Measurements from ENCODE around the gene MGMT. TPM values are rescaled to one million over a fixed set of nuclear protein-coding genes. Genes with fewer than 3 reads are reported as not detected.
A peak's percentile ranks its signal among the peaks of the same experiment; 100 is the strongest.

MGMT gene
- total RNA-seq, 1 donor from 2014 or later = 51.4 TPM

- no peak overlapping the region for H3K4me3 ChIP-seq (ENCODE audit: low read depth, low read length)
- no peak for TF ChIP-seq CTCF (conservative IDR thresholded peaks at IDR 0.05; ENCODE audit: low read depth, low read length)
- no peak for DNase-seq (ENCODE audit: low read depth)
These were observed 101.7 kb downstream of the MGMT start for GRCh38 chr10:129568583-129569344.

- H3K4me3 ChIP-seq (ENCODE audit: low read depth, low read length) = peak overlapping the region; percentile 26
- TF ChIP-seq CTCF (conservative IDR thresholded peaks at IDR 0.05; ENCODE audit: low read depth, low read length) = no peak
- DNase-seq (ENCODE audit: low read depth) = peak; percentile 44
These were observed 103.1 kb downstream of the MGMT start for GRCh38 chr10:129570185-129570584.

GRCh38 chr10:129579228-129579627 lies 112.2 kb downstream of the MGMT start:
- TF ChIP-seq CTCF (conservative IDR thresholded peaks at IDR 0.05; ENCODE audit: low read depth, low read length) = no peak
- DNase-seq (ENCODE audit: low read depth) = no peak
- no peak overlapping the region for H3K4me3 ChIP-seq (ENCODE audit: low read depth, low read length)

- DNase-seq (ENCODE audit: low read depth) = no peak
- no peak overlapping the region for H3K4me3 ChIP-seq (ENCODE audit: low read depth, low read length)
- TF ChIP-seq CTCF (conservative IDR thresholded peaks at IDR 0.05; ENCODE audit: low read depth, low read length) = no peak
These were observed 113.0 kb downstream of the MGMT start for GRCh38 chr10:129580010-129580409.

- H3K4me3 ChIP-seq (ENCODE audit: low read depth, low read length) = no peak overlapping the region
- no peak for DNase-seq (ENCODE audit: low read depth)
- no peak for TF ChIP-seq CTCF (conservative IDR thresholded peaks at IDR 0.05; ENCODE audit: low read depth, low read length)
These were observed 113.9 kb downstream of the MGMT start for GRCh38 chr10:129580901-129581300.

- no peak for TF ChIP-seq CTCF (conservative IDR thresholded peaks at IDR 0.05; ENCODE audit: low read depth, low read length)
- H3K4me3 ChIP-seq (ENCODE audit: low read depth, low read length) = no peak overlapping the region
- no peak for DNase-seq (ENCODE audit: low read depth)
These were observed 114.9 kb downstream of the MGMT start for GRCh38 chr10:129581827-129582411.

- H3K4me3 ChIP-seq (ENCODE audit: low read depth, low read length) = no peak overlapping the region
- DNase-seq (ENCODE audit: low read depth) = no peak
- TF ChIP-seq CTCF (conservative IDR thresholded peaks at IDR 0.05; ENCODE audit: low read depth, low read length) = no peak
These were observed 116.8 kb downstream of the MGMT start for GRCh38 chr10:129583831-129584230.

Data from epithelial cell of proximal tubule (primary cell).